Measurements from ENCODE around the gene TMPRSS9.

DNA sequence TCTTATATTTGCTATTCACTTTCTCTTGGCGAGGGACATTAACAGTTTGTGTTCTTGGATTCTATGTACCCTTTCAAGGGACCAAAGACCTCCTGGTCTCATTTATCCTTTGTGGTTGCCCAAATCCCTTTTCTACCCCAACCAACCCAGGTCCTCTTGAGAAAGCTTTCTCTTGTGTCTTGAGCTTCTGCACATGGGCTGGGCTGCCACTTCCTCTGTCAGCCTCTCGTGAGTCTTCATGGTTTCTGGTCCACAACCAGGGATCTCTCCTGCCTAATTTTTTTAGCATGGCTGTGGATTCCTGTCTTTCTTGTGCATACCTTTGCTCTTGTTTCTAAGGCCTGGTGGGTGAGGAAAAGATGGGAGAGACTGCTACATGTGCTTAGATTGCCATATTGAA is 52.4 kb downstream of the TMPRSS9 start:
- TF ChIP-seq CTCF (IDR thresholded peaks at IDR 0.05; ENCODE audit: poor library complexity, severe bottlenecking), result no peak
- no peak for TF ChIP-seq EZH2 (IDR thresholded peaks at IDR 0.05; ENCODE audit: borderline replicate concordance, insufficient read depth, low read length, poor library complexity, severe bottlenecking)
- no peak for TF ChIP-seq POLR2AphosphoS5 (IDR thresholded peaks at IDR 0.05)

Data from neural cell (in vitro differentiated cells).